Stimulated activated CD4-positive, alpha-beta T cell treated with anti-CD3 and anti-CD28 coated beads, TNF-alpha, amount 100 ng/mL, for 48 hours (primary cell): ENCODE data around the gene RGS11.
A peak's percentile ranks its signal among the peaks of the same experiment; 100 is the strongest.

ENCODE experiments used
- DNase-seq, 3 donors: peaks; one replicate each; pipeline ENCODE4 v3.0.0-alpha.2; 2020; ENCODE audit warnings: low read depth in 3 of 3

RGS11 gene

GRCh38 chr16:275786-276232 is at the start of gene RGS11:
RGS11 (minus strand) TSS chr16:275944; CDS start chr16:275911, 33 bp downstream.
- DNase-seq = no peak

DNA sequence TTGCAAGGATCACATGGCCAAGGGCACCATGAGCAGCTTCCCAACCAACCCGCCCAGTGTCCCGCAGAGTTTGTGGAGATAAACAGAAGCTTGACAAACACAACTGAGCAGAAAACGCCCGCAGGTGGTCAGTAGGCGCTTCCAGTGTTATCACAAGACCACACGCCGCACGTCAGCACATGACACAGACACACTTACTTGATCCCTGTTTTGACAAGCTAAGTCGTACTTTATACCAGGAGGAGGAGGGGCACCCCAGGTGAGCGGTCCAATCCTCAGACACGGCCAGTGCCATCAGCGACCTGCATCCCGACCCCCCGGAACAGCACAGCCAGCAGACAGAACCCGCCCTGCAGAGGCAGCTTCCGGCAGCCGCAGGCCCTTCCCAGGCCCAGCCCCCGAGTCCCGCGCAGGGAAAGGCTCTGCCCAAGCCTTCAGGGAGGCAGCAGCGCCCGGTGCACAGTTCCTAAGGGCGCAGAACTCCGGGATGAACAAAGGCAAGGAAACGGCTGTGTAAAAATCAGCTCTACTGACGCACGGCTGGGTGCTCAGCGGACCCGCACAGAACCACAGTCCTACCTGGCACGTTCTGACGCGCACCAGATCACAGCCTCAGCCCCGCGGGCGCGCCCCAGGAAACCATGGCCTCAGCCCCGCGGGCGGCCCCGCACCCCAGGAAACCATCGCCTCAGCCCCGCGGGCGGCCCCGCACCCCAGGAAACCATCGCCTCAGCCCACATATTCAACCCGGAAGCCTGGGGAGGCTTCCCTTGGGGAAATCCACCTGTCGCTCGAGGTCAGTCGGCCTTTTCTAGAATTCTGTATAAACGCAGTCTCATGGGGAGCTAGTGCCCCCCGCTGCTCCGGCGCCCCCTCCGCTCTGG is 48.9 kb upstream of the RGS11 start:
- DNase-seq = peak in 1 of 3 donors; percentile 27

DNA sequence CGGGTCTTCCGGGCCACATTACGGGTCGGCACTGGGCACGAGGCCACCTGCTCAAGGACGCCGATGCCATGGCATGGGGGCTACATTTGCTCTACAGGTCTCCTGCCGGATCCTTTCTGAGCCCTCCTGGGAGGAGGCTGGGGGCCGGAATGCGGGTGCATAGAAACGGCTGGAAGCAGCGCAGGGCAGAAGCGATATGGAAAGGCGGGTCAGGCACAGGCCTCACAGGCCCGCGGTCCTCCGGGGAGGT is 48.4 kb upstream of the RGS11 start:
- DNase-seq = no peak

DNA sequence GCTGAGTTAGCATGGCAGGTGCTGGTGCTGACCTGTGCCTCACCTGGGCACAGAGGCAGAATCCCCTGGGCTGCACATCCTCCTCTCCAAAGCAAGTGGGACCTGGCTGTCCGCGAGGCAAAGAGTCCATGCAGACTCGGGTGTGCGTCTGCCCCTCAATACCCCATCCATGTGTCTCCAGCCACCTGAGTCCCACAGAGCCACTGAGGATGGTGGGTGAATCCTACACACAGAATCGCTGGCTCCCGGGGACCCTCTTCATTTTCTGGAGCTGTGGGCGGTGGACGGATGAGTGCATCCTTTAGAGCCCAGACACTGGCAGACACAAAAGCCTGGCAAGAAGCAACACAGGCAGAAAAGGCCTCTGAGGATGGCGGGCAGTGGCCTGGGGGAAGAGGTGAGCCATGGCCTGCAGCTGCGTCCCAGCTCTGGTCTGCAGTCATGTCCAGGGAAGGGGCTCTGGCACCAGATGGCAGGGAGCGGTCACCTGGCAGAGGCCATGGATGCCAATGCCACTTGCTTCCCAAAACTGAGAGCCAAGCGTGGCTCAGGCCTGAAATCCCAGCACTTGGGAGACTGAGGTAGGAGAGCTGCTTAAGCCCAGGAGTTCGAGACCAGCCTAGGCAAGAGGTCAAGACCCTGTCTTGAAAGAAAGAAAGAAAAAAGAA is 46.9 kb upstream of the RGS11 start:
- no peak for DNase-seq

DNA sequence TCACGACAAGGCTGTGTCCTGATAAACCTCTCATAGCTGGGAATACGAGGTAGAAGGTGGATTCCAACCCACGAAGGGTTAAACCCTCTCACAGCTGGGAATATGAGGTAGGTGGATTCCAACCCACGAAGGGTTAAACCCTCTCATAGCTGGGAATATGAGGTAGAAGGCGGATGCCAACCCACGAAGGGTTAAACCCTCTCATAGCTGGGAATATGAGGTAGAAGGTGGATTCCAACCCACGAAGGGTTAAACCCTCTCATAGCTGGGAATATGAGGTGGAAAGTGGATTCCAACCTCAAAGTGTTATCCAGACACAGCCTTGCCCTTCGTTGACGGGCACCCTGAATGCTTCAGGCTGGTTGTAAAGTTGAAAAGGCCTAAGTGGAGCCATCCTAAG is 45.8 kb upstream of the RGS11 start:
- DNase-seq = no peak

GRCh38 chr16:320206-320605 is 44.5 kb upstream of the RGS11 start:
- DNase-seq = no peak

DNA sequence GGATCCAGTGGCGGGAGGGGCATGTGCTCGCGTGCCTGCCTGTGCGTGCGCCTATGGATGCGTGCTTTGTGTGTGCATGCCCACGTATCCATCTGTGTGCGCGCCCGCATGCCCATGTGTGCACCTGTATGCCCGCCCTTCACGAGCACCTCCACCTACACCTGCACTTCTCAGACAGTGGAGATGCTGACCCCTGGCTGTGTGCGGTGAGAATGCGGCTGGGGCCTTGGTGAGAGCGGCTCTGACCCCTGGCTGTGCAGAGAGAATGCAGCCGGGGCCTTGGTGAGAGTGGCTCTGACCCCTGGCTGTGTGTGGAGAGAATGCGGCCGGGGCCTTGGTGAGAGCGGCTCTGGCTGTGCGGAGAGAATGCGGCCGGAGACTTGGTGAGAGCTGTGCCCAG is 42.9 kb upstream of the RGS11 start:
- no peak for DNase-seq

DNA sequence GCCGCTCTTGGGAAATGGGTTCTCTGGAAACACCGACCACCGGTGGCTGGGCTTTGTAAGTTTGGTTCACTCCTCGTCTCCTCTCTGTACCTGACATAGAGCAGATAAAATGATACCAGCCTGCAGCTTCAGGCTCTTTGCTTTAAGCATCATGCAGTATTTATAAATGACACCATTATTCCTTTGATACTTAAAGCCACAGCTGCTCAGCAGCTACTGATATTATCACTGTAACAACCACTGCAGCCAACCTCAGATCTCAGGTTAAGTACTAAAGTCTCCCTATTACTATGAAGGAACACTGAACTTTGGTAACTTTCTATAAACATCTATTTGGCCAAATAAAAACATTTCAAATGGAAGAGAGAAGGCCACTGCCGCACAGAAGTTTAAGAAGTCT is 41.8 kb upstream of the RGS11 start:
- DNase-seq = no peak

DNA sequence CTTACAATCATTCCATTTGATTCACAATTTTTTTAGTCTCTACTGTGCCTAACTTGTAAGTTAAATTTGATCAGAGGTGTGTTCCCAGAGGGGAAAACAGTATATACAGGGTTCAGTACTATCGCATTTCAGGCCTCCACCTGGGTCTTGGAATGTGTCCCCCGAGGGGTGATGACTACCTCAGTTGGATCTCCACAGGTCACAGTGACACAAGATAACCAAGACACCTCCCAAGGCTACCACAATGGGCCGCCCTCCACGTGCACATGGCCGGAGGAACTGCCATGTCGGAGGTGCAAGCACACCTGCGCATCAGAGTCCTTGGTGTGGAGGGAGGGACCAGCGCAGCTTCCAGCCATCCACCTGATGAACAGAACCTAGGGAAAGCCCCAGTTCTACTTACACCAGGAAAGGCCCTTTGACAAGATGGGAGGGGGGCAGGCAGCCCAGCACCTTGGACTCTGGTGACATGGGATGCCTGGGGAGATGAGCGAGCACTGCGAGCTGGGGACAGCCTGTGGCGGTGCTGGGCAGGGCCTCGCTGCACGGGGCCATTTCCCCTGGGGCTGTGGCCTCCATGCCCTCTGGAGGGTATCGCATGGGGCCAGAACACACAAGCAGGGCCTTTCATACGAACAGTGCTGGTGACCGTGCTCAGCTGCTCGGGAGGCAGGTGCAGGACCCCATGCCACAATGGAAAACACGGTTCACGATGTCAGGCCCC is 41.2 kb upstream of the RGS11 start:
- DNase-seq = no peak

DNA sequence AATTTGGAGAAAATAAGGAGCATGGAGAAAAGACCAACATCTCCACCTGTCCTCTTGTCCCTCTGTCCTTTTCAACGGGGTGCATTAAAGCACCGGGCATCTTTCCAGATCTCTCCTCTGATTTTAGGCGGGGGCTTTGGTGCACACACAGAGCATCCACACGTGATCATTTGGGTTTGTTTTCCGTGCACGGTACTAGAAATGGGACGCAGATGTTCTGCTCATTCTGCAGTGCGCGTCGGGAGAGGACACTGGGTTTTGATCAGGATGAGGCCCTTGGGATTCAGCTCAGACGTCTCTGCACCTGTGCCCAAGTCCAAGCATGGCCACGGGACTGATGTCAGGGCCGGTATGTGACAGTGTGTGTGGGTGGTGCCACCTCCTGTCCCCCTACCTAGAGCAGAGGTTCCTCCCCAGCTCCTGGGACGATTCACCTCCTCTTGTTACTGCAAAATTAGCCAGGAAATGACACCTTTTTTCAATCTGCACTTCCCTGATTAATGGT is 39.1 kb upstream of the RGS11 start:
- no peak for DNase-seq

- DNase-seq = no peak
Observed at GRCh38 chr16:314351-314750, 38.6 kb upstream of the RGS11 start.

DNA sequence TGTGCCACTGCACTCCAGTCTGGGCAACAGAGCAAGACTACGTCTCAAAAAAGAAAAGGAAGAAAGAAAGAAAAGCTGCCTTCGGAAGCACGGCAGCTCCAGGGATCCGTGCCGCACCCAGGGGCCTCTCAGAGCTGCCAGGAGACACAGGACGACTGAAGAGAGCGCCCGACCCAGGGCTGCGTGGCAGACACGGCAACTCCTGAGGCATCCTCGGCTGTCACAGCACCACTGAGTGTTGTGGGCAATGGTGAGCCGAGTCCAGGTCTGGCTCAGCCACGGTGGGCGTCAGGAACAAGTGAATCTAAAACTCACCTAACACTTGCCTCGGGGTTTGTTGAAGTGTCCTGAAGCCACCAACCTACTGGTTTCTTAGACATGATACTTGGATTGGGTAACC is 36.0 kb upstream of the RGS11 start:
- no peak for DNase-seq

DNA sequence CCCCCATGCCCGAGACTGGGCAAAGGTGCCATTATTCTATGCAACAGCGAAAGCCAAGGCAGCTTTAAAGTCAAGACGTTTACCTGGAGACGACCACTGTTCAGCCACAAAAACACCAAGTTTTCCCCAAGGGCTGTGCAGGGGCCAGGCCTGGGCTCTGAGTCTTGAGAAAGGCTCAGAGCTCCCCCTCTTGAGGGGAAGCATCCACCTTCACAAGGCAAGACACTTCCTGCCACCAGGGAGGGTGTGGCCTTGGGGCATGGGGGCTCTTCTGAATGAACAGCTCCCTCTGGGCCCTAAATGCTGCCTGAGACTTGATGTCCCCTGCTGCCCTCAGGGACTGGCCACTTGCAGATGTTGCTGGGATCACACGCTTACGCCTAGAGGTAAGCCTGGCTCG is 33.7 kb upstream of the RGS11 start:
- no peak for DNase-seq

- DNase-seq = no peak
Observed at GRCh38 chr16:307691-308312, 32.1 kb upstream of the RGS11 start.

DNA sequence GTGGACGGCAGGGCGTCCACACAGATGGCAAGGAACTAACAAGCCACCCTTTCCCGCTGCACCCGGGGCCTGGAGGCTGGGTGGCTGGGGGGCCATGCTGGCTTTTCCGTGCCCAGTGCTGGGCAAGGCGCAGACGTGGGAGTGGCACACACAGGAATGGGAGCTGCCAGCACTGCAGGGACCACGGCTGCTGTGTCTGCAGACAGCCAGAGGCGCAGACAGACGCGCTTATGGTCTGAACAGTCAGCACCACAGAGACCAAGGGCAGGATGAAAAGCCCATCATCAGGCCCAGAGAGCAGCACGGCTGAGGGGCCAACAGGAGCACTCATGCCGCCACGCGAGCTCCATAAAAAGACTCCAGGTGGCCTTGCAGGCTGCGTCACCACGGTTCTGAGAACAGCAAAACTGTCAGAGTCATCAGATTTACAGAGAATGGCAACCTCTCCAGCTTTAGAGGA is 31.2 kb upstream of the RGS11 start:
- DNase-seq = no peak

DNA sequence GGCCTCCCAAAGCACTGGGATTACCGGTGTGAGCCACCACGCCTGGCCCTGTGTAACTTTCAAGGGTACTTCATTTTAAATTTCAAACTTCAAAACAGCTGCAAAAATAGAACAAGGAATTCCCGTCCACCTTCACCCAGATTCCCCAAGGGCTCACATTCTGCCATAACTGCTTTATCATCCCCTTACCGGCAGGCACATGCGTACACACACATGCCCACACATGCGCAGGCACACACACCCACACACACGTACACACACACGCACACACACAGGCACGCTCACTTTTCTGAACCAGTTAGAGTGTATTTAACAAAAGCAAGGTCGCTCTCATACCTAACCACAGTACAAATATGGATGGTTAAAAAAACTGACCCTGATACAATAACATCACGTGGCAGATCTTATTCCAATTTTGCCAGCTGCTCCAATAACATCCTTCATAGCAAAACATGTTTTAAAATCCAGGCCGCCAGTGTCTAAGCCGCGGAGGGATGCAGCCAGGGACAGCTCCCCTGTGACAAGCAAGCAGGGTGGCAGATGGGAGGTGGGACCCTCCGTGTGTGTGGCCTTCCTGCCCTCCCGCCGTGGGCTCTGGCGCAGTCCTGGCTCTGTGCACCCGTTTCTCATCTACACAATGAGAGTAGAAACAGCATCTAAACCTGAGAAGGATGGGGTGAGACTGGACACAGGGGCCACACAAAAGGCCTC is 30.3 kb upstream of the RGS11 start:
- no peak for DNase-seq

DNA sequence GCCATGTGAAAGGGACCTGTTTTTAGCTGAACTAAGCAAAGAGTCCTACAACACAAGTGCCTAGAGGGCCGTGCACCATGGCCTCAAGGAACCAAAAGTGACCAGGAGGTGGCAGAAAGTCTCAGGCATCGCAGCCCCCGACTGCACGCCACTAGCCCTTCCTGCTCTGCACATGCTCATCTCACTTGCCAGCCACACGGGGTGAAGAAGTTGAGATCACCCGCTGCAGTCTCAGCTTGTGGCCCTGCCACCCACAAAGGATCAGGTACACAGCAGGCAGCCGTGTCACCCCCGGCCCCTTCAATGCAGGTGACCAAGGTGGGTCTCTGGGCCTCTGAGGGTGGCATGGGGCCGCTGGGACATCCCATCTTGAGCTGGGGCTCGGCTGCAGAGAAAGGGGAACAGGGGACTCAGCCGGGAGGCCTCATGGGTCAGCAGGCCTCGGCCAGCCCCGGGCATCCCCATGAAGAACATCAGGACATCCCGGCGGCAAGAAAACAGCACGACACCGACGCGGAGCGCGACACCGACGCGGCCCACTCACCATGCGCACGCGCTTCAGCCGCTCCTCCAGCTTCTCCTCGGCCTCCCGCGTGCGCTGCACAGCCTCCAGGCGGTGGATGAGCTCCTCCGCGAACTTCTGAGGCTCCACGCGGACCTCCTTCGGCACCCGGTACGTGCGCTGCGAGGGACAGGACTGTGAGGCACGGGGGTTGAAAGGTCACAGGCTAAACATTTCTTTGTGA is 28.2 kb upstream of the RGS11 start:
- no peak for DNase-seq

GRCh38 chr16:301950-302349 is 26.2 kb upstream of the RGS11 start:
- DNase-seq = no peak

GRCh38 chr16:301235-301634 is 25.5 kb upstream of the RGS11 start:
- no peak for DNase-seq

- no peak for DNase-seq
Observed at GRCh38 chr16:297832-298231, 22.1 kb upstream of the RGS11 start.
